PC-9 (cell line): ENCODE data around the gene RBMS1. TPM values are rescaled to one million over a fixed set of nuclear protein-coding genes. Genes with fewer than 3 reads are reported as not detected.
A peak's percentile ranks its signal among the peaks of the same experiment; 100 is the strongest.

Experiments
- BruUV-seq: library from RNA; stranded (reverse); fragments of 400-500 nt; replicated peaks from 2 replicates; lab custom pipeline; 2021; lab: Mats Ljungman, UMichigan
- CTCF ChIA-PET: fragments of 300-600 bp; sonication (Branson Sonifier 250); formaldehyde crosslinking; loops from one replicate; lab custom pipeline; 2022; ENCODE audit warnings: antibody characterized with exemption; lab: Charles Lee
- POLR2A ChIA-PET: fragments of 300-600 bp; sonication (Branson Sonifier 250); formaldehyde crosslinking; loops from one replicate; lab custom pipeline; 2022; ENCODE audit warnings: antibody characterized with exemption; ENCODE audit not compliant: unreplicated experiment; lab: Charles Lee
- DNase-seq, 2 experiments: peaks; one replicate each; pipeline versions ENCODE4 v3.0.0 to v3.0.0-alpha.2; 2015 to 2022; ENCODE audit warnings: mixed read lengths in 1 of 2
- H2AFZ ChIP-seq: fragments of 200-600 bp; sonication (generic); 2 replicates; pipeline ENCODE4 v1.8.1; 2017; ENCODE audit warnings: antibody characterized with exemption
- H3F3A ChIP-seq: fragments of 200-600 bp; sonication (generic); 2 replicates; pipeline ENCODE4 v1.8.1; 2017; ENCODE audit warnings: antibody characterized with exemption, mild to moderate bottlenecking, low read depth; ENCODE audit not compliant: insufficient read depth
- H3K27ac ChIP-seq: fragments of 200-600 bp; sonication (generic); 2 replicates; pipeline ENCODE4 v1.6.1; 2016; ENCODE audit warnings: mixed run types
- H3K27me3 ChIP-seq: fragments of 200-600 bp; sonication (generic); 2 replicates; pipeline ENCODE4 v1.6.1; 2016; ENCODE audit warnings: low read depth, mixed run types; ENCODE audit not compliant: insufficient read depth
- H3K36me3 ChIP-seq: fragments of 200-600 bp; sonication (generic); 2 replicates; pipeline ENCODE4 v1.6.1; 2016; ENCODE audit warnings: low read depth, mixed run types
- H3K4me1 ChIP-seq: fragments of 200-600 bp; sonication (generic); replicated peaks from 2 replicates; pipeline ENCODE4 v1.6.1; 2016; ENCODE audit warnings: mixed run types; ENCODE audit not compliant: insufficient read depth
- H3K4me2 ChIP-seq: fragments of 200-600 bp; sonication (generic); 2 replicates; pipeline ENCODE4 v1.6.1; 2017; ENCODE audit warnings: mixed run types
- H3K4me3 ChIP-seq: fragments of 200-600 bp; sonication (generic); 2 replicates; pipeline ENCODE4 v1.6.1; 2016; ENCODE audit warnings: mixed run types
- H3K79me2 ChIP-seq: fragments of 200-600 bp; sonication (generic); 2 replicates; pipeline ENCODE4 v1.6.1; 2017; ENCODE audit warnings: low read depth, mixed run types
- H3K9me2 ChIP-seq: fragments of 200-600 bp; sonication (generic); 2 replicates; pipeline ENCODE4 v1.8.1; 2017; ENCODE audit warnings: mild to moderate bottlenecking; ENCODE audit not compliant: insufficient read depth
- H3K9me3 ChIP-seq: fragments of 200-600 bp; sonication (generic); 2 replicates; pipeline ENCODE4 v1.8.1; 2016; ENCODE audit warnings: low read depth; ENCODE audit not compliant: insufficient read depth
- H4K20me1 ChIP-seq: fragments of 200-600 bp; sonication (generic); 2 replicates; pipeline ENCODE4 v1.8.1; 2017; ENCODE audit not compliant: insufficient read depth
- EZH2 ChIP-seq: fragments of 200-600 bp; sonication (generic); IDR thresholded peaks from 2 replicates; pipeline ENCODE4 v1.8.0; 2017; ENCODE audit warnings: antibody characterized with exemption, low read depth
- intact Hi-C: fragments of 100-400 bp; cut with micrococcal nuclease; formaldehyde crosslinking; loops from one replicate; pipeline ENCODE4 v1.10.0; 2022; ENCODE audit not compliant: unreplicated experiment
- total RNA-seq: library from RNA; stranded (reverse); gene quantifications from 2 replicates; pipeline ENCODE4 v1.2.3, GENCODE V29; 2021
- TF ChIP-seq, protein P1 (sequence below): fragments of 200-600 bp; sonication (generic); conservative IDR thresholded peaks from 2 replicates; pipeline ENCODE4 v1.6.1; 2017; ENCODE audit warnings: mixed run types, antibody characterized with exemption, mild to moderate bottlenecking, moderate library complexity

The RBMS1 gene
- total RNA-seq, 1 experiment from 2014 or later: 65.1 TPM

DNA sequence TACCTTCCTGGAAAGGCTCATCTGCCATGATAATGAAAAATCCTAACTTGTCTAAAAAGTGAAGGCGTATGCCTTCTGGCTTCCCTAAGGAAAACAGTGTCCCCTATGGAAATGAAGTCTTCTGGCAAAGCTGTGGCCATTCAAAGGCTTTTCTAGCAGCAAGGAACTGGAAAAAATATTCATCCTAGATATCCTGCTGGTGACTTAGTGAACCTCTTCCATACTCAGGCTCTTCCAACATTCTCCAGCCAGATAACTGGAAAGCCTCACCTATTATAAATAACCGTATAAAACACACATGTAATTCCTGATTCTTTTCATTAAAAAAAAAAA is 84.7 kb downstream of the RBMS1 start:
- Histone ChIP-seq H4K20me1 (peaks cover 4% of the 10 kb centered on the region; the same call in 1 of the 2 replicates), H3K4me3 (no peak overlapping the region), H3K4me1 (peaks cover 33% of the 10 kb centered on the region), H2AFZ (no peak overlapping the region), H3K9me3 (no peaks in the 10 kb centered on the region), H3F3A (peaks cover 20% of the 10 kb centered on the region), H3K9me2 (no peaks in the 10 kb centered on the region), H3K27ac (no peak overlapping the region), H3K36me3 (no peaks in the 10 kb centered on the region), H3K27me3 (no peaks in the 10 kb centered on the region), H3K4me2 (no peak overlapping the region), H3K79me2 (peaks cover 43% of the 10 kb centered on the region)
- ChIA-PET CTCF (no interaction called here), POLR2A (no interaction called here)
- TF ChIP-seq, protein P1, sequence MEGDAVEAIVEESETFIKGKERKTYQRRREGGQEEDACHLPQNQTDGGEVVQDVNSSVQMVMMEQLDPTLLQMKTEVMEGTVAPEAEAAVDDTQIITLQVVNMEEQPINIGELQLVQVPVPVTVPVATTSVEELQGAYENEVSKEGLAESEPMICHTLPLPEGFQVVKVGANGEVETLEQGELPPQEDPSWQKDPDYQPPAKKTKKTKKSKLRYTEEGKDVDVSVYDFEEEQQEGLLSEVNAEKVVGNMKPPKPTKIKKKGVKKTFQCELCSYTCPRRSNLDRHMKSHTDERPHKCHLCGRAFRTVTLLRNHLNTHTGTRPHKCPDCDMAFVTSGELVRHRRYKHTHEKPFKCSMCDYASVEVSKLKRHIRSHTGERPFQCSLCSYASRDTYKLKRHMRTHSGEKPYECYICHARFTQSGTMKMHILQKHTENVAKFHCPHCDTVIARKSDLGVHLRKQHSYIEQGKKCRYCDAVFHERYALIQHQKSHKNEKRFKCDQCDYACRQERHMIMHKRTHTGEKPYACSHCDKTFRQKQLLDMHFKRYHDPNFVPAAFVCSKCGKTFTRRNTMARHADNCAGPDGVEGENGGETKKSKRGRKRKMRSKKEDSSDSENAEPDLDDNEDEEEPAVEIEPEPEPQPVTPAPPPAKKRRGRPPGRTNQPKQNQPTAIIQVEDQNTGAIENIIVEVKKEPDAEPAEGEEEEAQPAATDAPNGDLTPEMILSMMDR: no peak
- TF ChIP-seq EZH2: no peak
- no peak for DNase-seq
- BruUV-seq: no TSS peak
- intact Hi-C loops: loop anchor here (10.0 kb wide), 2 partner anchors 54 to 336 kb away; no protein-coding TSS in a partner anchor

GRCh38 chr2:160408173-160408958 is 85.2 kb downstream of the RBMS1 start:
- intact Hi-C loops: loop anchor here (10.0 kb wide), 2 partner anchors 54 to 336 kb away; no protein-coding TSS in a partner anchor
- TF ChIP-seq, protein P1: no peak
- no peak for TF ChIP-seq EZH2
- H3K9me3 ChIP-seq: no peaks in the 10 kb centered on the region
- peaks cover 4% of the 10 kb centered on the region; the same call in 1 of the 2 replicates for H4K20me1 ChIP-seq
- H3K79me2 ChIP-seq: peaks cover 48% of the 10 kb centered on the region
- no peak overlapping the region for H3K27ac ChIP-seq
- no peaks in the 10 kb centered on the region for H3K36me3 ChIP-seq
- H3K9me2 ChIP-seq: no peaks in the 10 kb centered on the region
- no peak overlapping the region for H2AFZ ChIP-seq
- ChIA-PET POLR2A (no interaction called here), CTCF (no interaction called here)
- H3K4me2 ChIP-seq: peak overlapping the region; percentile 60
- peaks cover 38% of the 10 kb centered on the region for H3K4me1 ChIP-seq
- TSS peak; percentile 21 for BruUV-seq
- peaks cover 26% of the 10 kb centered on the region for H3F3A ChIP-seq
- H3K4me3 ChIP-seq: peak overlapping the region; percentile 39; the same call in 1 of the 2 replicates
- no peak for DNase-seq
- no peaks in the 10 kb centered on the region for H3K27me3 ChIP-seq

DNA sequence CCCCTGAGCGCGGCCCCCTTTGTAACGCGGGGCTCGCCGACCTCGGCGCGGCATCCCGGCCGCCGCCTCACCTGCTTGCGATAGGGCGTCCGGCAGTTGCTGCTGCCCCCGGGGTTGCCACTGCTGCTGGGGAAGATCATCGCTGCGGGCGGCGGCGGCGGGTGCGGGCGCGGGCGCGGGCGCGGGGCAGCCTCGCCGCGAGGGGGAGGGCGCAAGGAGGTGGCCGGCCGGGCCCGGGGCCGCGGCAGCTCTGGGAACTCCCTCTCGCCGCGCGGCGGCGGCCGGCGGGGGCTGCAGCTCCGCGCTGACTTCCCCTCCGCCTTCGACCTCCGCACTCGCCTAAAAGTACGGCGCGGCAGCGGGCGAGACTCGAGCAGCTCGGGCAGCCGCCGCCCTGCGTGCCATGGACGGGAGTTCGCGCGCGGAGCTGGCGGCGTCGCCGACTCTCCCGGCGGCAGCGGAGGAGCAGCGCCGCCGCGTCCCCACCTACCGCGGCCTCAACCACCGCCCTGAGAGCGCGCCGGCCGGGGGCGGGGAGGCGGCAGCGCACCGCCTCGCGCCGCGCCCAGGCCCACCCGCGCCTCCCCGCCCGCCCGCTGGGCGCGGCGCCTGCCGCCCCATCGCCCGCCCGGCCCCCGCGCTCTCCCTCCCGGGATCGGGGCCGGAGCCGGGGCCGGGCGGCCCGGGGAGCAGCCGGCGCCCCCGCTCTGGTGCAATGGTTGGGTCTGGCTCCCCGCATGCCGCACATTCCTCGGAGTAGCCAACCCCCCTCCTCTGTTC is 86.0 kb downstream of the RBMS1 start:
- peaks cover 26% of the 10 kb centered on the region for H3F3A ChIP-seq
- no peaks in the 10 kb centered on the region for H3K36me3 ChIP-seq
- no peaks in the 10 kb centered on the region for H3K9me2 ChIP-seq
- no peaks in the 10 kb centered on the region for H3K27me3 ChIP-seq
- intact Hi-C loops: loop anchor here (10.0 kb wide), 2 partner anchors 53 to 337 kb away; no protein-coding TSS in a partner anchor
- H3K79me2 ChIP-seq: peaks cover 56% of the 10 kb centered on the region
- peak overlapping the region; percentile 71 for H3K4me3 ChIP-seq
- H3K4me2 ChIP-seq: peak overlapping the region; percentile 79
- no peaks in the 10 kb centered on the region for H3K9me3 ChIP-seq
- TF ChIP-seq EZH2: no peak
- TF ChIP-seq, protein P1: no peak
- 0 out of 2 replicates have a peak overlapping the region, but pooled peaks have one; percentile 66 for H2AFZ ChIP-seq
- no TSS peak for BruUV-seq
- ChIA-PET CTCF (no interaction called here), POLR2A (interaction anchor here (0.7 kb wide), 1 partner anchor 154 kb away, joined by 3 read pairs; no protein-coding TSS in a partner anchor)
- peak in 1 of 2 experiments; percentile 54 for DNase-seq
- peak overlapping the region; percentile 79 for H3K27ac ChIP-seq
- peaks cover 46% of the 10 kb centered on the region for H3K4me1 ChIP-seq
- peaks cover 4% of the 10 kb centered on the region; the same call in 1 of the 2 replicates for H4K20me1 ChIP-seq
